DND-41 (cell line): ENCODE measurements around the gene ADGRF1.

Source experiments
- CTCF ChIP-seq: IDR thresholded peaks from 2 replicates; pipeline ENCODE4 v1.5.1; 2012; ENCODE audit warnings: borderline replicate concordance, low read length, moderate library complexity, mild to moderate bottlenecking; ENCODE audit not compliant: poor library complexity, severe bottlenecking; ENCODE audit errors: extremely low read depth
- EZH2 ChIP-seq: IDR thresholded peaks from 3 replicates; pipeline ENCODE4 v1.6.1; 2012; ENCODE audit warnings: borderline replicate concordance, low read depth, mild to moderate bottlenecking, moderate library complexity, low read length, inconsistent platforms; ENCODE audit not compliant: severe bottlenecking

- no peak for TF ChIP-seq EZH2
- TF ChIP-seq CTCF: no peak
Observed at GRCh38 chr6:47048638-47049037, 6.5 kb upstream of the ADGRF1 start.
